Measurements from ENCODE around the gene CTDSPL. TPM values are rescaled to one million over a fixed set of nuclear protein-coding genes. Genes with fewer than 3 reads are reported as not detected.
"Not testable (repeated sequence)": the region's sequence is repeated elsewhere in the genome, so short reads cannot be mapped to it uniquely, and the experiment has no call there.

Gene CTDSPL
- total RNA-seq = 29.2 and 43.4 TPM in 2 replicates

DNA sequence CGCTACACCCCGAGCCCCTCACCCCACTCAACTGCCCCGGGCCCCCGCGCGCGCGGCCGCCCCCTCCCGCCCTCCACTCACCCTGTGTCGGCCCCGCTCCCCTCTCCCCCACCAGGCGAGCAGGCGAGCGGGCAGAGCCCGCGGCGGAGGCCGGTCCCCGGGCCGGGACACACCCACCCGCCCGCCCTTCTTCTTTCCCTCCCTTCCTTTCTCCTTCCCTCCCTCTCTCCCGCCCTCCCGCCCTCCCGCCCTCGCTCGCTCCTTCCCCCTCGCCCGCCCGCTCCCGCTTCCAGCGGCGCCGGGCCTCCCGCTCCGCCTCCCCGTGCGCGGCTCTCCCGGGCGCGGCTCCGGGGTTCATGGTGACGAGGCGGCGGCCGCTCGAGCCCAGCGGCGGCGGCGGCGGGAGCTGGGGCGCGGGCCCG, at the start of gene CTDSPL:
TSS of gene CTDSPL (plus strand) at position 261 of the 422 bp plus-strand sequence. CDS start 320 bp downstream, outside the sequence.
- no peak for DNase-seq (ENCODE audit: low read depth)

GRCh38 chr3:37812499-37812896, 49.2 kb upstream of the CTDSPL start:
- DNase-seq (ENCODE audit: low read depth) = no peak

DNA sequence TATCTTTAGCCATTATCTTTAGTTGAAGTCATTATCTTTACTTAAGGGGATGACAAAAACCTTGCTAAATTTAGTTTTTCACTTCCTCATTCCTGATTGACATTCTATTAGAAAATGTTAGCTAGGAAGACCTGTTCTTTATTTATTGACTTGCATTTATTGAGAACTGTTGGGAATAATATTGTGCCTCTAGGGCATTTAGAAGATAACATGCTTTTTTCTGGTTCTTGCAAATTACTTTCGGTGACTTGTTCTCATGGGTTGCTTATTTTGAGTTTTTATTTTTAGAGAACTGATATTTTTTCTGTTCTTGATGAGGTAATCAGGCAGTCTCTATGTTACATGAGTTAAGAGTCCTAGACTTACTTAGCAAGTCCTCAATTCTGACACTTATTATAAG, 48.3 kb upstream of the CTDSPL start:
- no peak for DNase-seq (ENCODE audit: low read depth)

GRCh38 chr3:37814547-37814946, 47.1 kb upstream of the CTDSPL start:
- peak; percentile 44 for DNase-seq (ENCODE audit: low read depth)

DNA sequence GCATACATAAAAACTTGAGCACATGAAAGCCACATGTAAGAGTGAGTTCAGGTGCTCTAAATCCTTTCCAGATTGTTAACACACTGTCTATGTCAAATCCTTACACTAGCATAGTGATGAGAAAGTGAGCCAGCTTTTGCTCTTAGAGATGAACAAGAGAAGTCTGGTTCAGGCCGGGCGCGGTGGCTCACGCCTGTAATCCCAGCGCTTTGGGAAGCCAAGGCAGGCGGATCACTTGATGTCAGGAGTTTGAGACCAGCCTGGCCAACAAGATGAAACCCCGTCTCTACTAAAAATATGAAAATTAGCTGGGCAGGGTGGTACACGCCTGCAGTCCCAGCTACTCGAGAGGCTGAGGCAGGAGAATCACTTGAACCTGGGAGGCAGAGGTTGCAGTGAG, 46.5 kb upstream of the CTDSPL start:
- DNase-seq (ENCODE audit: low read depth) = not testable (repeated sequence)

DNA sequence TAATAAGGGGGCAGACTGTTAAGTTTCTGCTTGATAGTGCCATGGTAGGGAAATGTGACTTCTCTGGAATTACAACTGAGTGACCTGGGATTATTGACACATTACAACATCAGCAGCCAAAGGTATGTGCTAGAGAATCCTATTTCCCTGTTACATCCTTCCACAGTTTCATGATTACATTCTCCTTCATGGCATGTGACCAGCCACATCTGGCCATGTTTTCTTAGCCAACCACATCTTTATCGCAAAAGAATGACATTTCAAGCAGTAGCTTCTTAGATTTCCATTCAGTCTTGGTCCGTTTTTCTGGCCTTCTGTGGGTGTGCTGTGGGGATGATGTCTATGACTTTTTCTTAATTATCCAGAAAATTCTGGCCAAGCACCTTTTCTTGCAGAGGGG, 45.4 kb upstream of the CTDSPL start:
- DNase-seq (ENCODE audit: low read depth) = no peak

- peak; percentile 25 for DNase-seq (ENCODE audit: low read depth)
These were observed 42.1 kb upstream of the CTDSPL start for GRCh38 chr3:37819591-37819990.

DNA sequence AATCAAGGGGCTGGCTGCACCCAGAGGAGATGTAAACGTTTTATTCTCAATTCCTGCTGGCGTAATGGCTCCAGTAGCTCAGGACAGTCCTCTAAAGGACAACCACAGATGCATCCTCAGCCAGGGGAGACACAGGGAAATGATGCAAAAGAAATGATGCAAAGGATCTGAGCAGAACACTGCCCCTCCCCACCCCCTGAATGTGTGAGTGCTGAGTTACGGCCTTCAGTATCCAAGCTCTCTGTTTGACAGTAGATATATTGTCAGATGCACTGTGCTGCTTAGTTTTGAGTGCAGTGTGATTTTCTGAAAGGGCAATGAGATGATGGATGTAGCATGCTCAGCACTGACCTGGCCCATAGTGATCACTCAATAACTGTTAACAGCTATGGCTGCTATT, 41.4 kb upstream of the CTDSPL start:
- no peak for DNase-seq (ENCODE audit: low read depth)

GRCh38 chr3:37823189-37823588, 38.5 kb upstream of the CTDSPL start:
- peak; percentile 27 for DNase-seq (ENCODE audit: low read depth)

DNA sequence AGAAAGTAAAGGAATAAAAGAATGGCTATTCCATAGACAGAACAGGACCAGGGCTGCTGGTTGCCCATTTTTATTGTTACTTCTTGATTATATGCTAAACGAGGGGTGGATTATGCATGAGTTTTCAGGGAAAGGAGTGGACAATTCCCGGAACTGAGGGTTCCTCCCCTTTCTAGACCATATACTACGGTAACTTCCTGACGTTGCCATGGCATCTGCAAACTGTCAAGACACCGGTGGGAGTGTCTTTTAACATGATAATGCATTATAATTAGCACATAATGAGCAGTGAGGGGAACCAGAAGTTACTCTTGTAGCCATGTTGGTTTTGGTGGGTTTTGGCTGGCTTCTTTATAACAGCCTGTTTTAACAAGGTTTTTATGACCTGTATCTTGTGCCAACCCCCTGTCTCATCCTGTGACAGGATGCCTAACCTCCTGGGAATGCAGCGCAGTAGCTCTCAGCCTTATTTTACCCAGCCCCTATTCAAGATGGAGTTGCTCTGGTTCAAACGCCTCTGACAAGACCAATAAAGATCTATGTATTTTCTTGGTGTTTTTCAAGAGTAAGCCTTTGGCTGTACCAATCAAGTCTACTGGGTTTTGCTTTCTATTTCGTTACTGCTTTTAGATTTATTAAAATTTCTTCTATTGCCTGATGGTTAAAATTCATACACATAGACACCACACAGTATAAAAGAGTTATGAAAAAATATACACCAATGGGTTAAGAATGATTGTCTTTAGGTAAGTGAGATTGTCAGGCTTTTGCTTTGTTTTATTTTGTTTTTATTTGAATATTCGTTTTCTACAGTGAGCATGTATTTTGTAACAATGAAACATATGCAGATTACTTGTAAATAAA, 37.4 kb upstream of the CTDSPL start:
- DNase-seq (ENCODE audit: low read depth) = no peak

- DNase-seq (ENCODE audit: low read depth) = peak; percentile 21
These were observed 36.7 kb upstream of the CTDSPL start for GRCh38 chr3:37824954-37825328.

- no peak for DNase-seq (ENCODE audit: low read depth)
These were observed 35.8 kb upstream of the CTDSPL start for GRCh38 chr3:37825744-37826400.

DNA sequence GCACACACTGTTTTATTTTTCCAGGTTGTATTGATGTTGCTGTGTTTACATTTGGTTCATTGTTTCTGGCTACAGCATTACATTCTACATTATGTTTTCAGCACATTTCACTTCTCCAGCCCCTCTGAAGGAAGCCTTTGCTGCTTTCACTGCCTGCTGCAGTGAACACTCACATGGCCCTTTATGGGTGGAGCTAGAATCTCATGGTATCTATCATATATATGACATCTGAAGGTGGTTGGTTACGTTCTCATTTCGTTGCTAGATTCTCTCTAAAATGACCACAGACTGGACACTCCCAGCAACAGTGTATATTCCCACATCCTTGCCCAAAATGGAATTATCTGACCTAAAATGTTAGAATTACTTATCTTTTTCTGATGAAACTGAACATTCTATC, 35.2 kb upstream of the CTDSPL start:
- no peak for DNase-seq (ENCODE audit: low read depth)

DNA sequence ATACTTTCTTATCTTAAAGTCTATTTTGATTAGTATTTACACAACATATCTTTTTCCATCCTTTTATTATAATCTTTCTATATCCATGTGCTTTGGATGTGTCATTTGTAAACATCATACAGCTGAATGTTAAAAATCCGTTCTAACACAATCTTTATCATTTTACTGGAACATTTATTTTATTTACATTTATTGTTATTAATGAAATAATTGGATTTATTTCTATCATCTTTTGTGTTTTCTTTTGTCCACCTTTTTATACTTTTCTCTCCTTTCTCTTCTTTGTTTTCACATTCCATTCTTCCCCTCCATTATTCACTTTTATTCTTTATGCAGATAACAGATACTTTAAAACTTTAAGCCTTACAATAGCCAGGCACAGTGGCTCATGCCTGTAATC, 34.7 kb upstream of the CTDSPL start:
- DNase-seq (ENCODE audit: low read depth) = no peak

DNA sequence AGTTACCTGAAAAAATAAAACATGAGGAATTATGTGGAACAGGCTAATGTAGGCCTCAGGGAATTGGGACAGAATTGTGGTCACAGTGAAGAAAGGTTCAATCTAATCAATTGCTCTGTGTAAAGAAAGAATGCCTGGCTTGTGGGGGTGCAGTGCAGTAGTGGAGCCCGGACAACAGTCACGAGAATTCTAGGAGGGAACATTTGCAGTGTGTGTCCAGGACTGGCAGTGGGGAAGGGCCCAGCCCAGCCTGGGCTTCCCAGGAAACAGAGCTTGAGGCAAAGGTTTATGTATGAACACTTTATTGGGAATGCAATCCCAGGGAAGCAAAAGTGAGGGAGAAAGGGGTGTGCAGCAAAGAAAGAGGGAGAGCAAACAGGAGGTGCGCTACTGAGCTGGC, 29.2 kb upstream of the CTDSPL start:
- no peak for DNase-seq (ENCODE audit: low read depth)

DNA sequence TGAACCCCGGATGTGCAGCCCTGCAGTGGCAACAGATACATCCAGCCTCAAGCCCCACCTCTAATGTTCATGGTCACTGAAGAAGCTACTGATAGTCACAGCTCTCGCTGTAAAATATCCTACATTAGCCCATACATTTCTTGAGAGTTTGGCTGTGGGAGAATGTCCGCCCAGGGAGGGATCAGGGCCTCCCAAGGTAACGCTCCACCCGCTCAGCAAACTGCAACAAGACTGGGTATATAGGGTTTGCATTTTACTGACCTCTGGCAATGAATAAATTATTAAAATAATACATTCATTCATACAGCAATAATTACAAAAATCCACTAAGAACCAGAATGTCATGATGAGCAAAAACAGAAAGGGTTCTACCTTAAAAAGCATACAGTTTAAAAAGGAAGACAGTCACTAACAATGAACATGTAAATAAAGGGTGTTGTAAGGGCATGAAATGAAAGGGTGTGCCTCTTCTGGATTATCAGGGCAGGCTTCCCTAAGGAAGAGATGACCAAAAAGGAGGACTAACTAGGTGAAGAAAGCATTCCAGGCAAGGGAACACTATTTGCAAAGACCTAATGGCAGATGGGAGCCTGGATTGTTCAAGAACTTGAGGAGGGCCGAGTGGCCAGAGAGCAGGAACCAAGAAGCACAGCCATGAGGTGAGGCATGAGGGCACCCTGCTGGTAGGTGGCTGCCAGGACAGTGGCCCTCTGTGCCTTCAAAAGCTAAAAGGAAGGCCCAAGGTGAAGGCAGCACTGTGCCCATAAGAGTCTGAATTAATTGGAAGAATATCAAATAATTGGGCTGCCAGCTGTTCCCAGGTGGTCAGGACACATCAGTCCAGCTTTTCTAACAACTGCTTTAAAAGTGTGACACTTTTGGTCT, 28.1 kb upstream of the CTDSPL start:
- no peak for DNase-seq (ENCODE audit: low read depth)

DNA sequence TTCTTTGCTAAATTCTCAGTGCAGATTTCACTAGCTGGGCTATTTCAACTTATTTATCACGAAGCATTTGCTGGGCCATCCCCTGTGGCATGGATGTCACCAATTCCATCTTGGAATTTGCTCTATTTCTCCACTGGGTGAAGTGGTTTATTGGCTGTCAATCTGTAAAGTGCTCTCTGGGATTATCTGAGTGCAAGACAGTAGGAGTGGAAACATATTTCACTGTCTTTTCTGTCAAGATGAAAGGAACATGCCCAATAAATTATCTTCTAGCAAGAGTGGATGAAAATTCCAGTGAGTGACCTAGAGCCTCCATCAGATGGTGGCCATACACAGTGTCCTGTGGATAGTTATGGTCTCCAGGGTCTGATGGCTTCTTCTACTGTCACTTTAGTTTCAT, 25.1 kb upstream of the CTDSPL start:
- DNase-seq (ENCODE audit: low read depth) = no peak

- no peak for DNase-seq (ENCODE audit: low read depth)
These were observed 14.0 kb upstream of the CTDSPL start for GRCh38 chr3:37847689-37848088.

DNA sequence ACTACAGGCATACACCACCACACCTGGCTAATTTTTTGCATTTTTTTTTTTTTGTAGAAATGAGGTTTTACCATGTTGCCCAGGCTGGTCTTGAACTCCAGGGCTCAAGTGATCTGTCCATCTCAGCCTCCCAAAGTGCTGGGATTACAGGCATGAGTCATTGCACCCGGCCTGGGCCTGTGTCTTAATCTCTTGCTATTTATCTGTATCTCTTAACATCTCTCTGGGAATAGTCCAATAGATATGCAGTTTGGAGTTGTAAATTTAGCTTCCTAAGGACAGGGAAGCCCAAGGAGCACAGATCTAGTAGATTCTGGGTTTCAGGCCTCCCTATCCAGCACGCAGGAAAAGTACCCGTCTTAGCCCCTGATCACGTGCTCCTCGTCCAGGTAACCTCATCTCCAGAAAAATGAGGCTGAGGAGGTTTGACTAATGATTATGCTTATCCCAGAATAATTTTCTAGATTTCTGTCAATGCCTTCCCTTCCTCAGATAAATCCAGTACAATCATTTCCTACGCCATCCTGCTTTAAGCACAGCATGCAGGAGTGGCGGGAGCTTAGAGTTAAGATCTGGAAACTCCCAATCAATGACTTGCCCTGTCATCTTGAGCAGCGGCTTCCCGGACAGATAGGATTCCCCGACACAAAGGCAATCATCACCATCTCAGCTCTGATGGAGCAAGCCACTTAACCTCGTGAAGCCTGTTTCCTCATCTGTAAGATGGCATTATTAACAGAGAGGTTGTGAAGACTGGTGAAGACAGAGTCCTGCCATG, 12.3 kb upstream of the CTDSPL start:
- no peak for DNase-seq (ENCODE audit: low read depth)

DNA sequence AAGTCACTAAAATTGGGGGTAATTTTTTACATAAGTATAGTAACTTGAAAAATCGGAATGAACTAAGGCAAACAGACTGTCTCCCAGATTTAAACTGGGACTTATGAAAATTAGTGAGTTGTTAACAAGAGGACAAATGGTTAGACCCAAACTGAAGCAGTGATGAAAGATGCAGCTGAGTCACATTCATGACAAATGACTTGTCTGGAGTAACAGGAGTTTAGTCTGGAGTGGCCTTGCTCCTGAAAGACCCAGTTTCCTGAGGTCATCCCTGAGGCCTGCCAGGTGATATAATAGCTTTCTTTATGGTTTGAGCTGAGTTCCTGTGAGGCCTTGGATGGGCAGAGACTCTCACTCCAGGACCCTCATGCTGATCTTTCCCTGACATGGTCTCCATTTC, 9.6 kb upstream of the CTDSPL start:
- DNase-seq (ENCODE audit: low read depth) = peak; percentile 65

DNA sequence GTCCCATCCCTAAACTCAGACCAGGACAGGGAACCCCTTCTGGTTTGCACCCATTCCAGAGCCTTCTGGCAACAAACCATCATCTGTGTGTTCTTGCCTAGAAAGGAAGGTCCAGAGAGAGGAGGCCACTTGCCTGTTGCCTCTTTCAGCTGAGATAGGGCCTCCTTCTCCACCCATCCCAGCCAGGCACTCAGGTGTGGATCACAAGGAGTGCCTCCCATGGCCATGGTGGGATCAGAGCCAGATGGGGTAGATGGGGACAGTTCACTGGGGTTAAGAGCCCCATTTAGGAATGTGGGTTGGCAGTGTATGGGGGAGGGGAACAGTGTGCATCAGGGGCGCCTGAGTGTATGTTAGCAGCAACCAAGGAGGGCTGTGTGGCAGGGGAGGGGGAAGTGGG, 8.9 kb upstream of the CTDSPL start:
- no peak for DNase-seq (ENCODE audit: low read depth)

All from renal cortical epithelial cell (primary cell).